ENCODE measurements around the gene PAK3. TPM values are rescaled to one million over a fixed set of nuclear protein-coding genes. Genes with fewer than 3 reads are reported as not detected.

The PAK3 gene
- total and polyA plus RNA-seq, 2 of the 8 experiments (the other 6 are each of a cell fraction or from before 2014, with no cell fraction given) = 0.80 to 7.2 TPM

DNA sequence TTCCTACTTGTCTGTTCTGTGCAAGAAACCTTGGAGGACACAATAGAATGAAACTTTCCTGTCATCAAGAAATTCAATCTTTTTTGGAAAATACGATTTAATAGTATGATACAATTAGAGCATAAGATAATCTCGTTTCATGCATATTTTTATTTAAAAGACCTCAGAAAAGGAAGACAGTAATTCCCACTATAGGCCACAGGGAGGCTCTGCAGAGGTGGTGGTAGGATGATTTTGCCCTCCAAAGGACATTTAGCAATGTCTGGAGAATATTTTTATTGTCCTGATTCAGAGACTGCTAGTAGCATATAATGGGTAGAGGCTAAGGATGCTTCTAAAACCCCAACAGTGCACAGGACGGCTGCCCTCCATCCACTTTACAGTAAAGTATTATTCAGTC, 68.7 kb downstream of the PAK3 start:
- no peak overlapping the region for H4K91ac ChIP-seq (replicated peaks; ENCODE audit: insufficient read length, low read length)
- H3K27me3 ChIP-seq (replicated peaks in 1 of 4; ENCODE audit: control insufficient read depth in 3 of 4, extremely low read depth in 1 of 4, insufficient read depth in 3 of 4, low read length in 3 of 4) = no peaks in the 10 kb centered on the region
- no peak overlapping the region for H2BK5ac ChIP-seq (ENCODE audit: low read depth, low read length)
- no peak overlapping the region for H2BK12ac ChIP-seq (ENCODE audit: low read depth, low read length)
- no peak overlapping the region for H4K5ac ChIP-seq (ENCODE audit: insufficient read length, low read depth, low read length)
- no peaks in the 10 kb centered on the region for H3K4me1 ChIP-seq (replicated peaks in 1 of 4; ENCODE audit: control insufficient read depth in 3 of 4, insufficient read depth in 4 of 4, low read length in 3 of 4)
- no peak overlapping the region for H2BK20ac ChIP-seq (ENCODE audit: low read length)
- no peak overlapping the region for H3K27ac ChIP-seq (ENCODE audit: low read depth, low read length)
- H2BK120ac ChIP-seq (replicated peaks; ENCODE audit: low read depth, low read length) = no peak overlapping the region
- TF ChIP-seq CTCF (IDR thresholded peaks at IDR 0.05; ENCODE audit: control extremely low read depth in 1 of 3, insufficient read depth in 1 of 3, low read depth in 1 of 3, low read length in 3 of 3) (peak in 2 of 3 experiments; percentile 8 to 34; a peak in 2 of 4 replicates), RAD21 (IDR thresholded peaks at IDR 0.05 in 1 of 2, conservative IDR thresholded peaks at IDR 0.05 in 1 of 2; ENCODE audit: low read depth in 2 of 2, low read length in 2 of 2) (peak; percentile 35 to 41; a peak in 3 of 4 replicates), SRF (IDR thresholded peaks at IDR 0.05; ENCODE audit: low read depth, low read length) (no peak)
- no peaks in the 10 kb centered on the region for H3K79me2 ChIP-seq (ENCODE audit: control insufficient read depth in 1 of 2, insufficient read depth in 2 of 2, low read length in 2 of 2)
- no peaks in the 10 kb centered on the region for H4K20me1 ChIP-seq (replicated peaks in 1 of 2; ENCODE audit: control insufficient read depth in 1 of 2, insufficient read depth in 2 of 2, low read length in 2 of 2)
- no peak overlapping the region for H3K23ac ChIP-seq (ENCODE audit: insufficient read length)
- ChIA-PET CTCF (ENCODE audit: partially characterized antibody) (interaction anchor here (0.8 to 2.4 kb wide), 6 partner anchors 9 to 82 kb away, joined by 3 to 12 read pairs (median 3); no protein-coding TSS in a partner anchor), POLR2A (ENCODE audit: partially characterized antibody) (no interaction called here)
- FAIRE-seq (no peak), DNase-seq (ENCODE audit: low read depth in 1 of 2, low spot score in 2 of 2) (no peak)
- H3K36me3 ChIP-seq (ENCODE audit: control insufficient read depth in 2 of 4, insufficient read depth in 4 of 4, low read length in 3 of 4) = no peaks in the 10 kb centered on the region
- H3K79me1 ChIP-seq (ENCODE audit: low read depth, low read length) = no peaks in the 10 kb centered on the region
- 71% methylated on average over 3 of the region's 3 CpGs; no CpG with 5 or more reads in 1 of the 2 experiments for WGBS, 2 experiments (ENCODE audit: extremely low coverage in 1 of 2, insufficient coverage in 1 of 2, insufficient read length in 1 of 2, insufficient replicate concordance in 2 of 2, low coverage in 1 of 2, low lambda C conversion rate in 2 of 2, missing lambda C conversion rate in 1 of 2)
- H3K4ac ChIP-seq (replicated peaks; ENCODE audit: insufficient read length, low read depth, low read length) = no peak overlapping the region
- no peak overlapping the region for H3K4me3 ChIP-seq (ENCODE audit: extremely low read depth in 1 of 4, insufficient read depth in 2 of 4, low read depth in 3 of 4, low read length in 4 of 4)
- no peak overlapping the region for H3K18ac ChIP-seq (ENCODE audit: extremely low read depth, low read length)
- H2AFZ ChIP-seq (ENCODE audit: low read length) = no peak overlapping the region
- H3K14ac ChIP-seq (ENCODE audit: insufficient read length) = no peak overlapping the region
- no peak overlapping the region for H2BK15ac ChIP-seq (ENCODE audit: low read length)
- H4K8ac ChIP-seq (ENCODE audit: extremely low read depth, insufficient read depth, low read length) = no peak overlapping the region
- no peak overlapping the region for H2AK5ac ChIP-seq (ENCODE audit: low read depth, low read length)
- H3K56ac ChIP-seq (replicated peaks; ENCODE audit: insufficient read length, low read depth, low read length) = no peak overlapping the region
- no peak overlapping the region for H3K9ac ChIP-seq (replicated peaks in 1 of 4; ENCODE audit: extremely low read depth in 1 of 4, low read depth in 3 of 4, low read length in 3 of 4)
- no peak overlapping the region for H3K4me2 ChIP-seq (ENCODE audit: insufficient read depth in 1 of 2, low read depth in 2 of 2, low read length in 2 of 2)
- no peaks in the 10 kb centered on the region for H3K23me2 ChIP-seq (ENCODE audit: low read depth, low read length)
- no peaks in the 10 kb centered on the region for H3K9me3 ChIP-seq (ENCODE audit: insufficient read depth in 2 of 2, low read depth in 1 of 2, low read length in 1 of 2)
